Measurements from ENCODE around the gene STIP1. TPM values are rescaled to one million over a fixed set of nuclear protein-coding genes. Genes with fewer than 3 reads are reported as not detected.

Gene STIP1
- total and polyA plus RNA-seq, 9 of the 15 experiments (the other 6 are each of a cell fraction or from before 2014, with no cell fraction given): 58.1 to 465 (median 346) TPM

DNA sequence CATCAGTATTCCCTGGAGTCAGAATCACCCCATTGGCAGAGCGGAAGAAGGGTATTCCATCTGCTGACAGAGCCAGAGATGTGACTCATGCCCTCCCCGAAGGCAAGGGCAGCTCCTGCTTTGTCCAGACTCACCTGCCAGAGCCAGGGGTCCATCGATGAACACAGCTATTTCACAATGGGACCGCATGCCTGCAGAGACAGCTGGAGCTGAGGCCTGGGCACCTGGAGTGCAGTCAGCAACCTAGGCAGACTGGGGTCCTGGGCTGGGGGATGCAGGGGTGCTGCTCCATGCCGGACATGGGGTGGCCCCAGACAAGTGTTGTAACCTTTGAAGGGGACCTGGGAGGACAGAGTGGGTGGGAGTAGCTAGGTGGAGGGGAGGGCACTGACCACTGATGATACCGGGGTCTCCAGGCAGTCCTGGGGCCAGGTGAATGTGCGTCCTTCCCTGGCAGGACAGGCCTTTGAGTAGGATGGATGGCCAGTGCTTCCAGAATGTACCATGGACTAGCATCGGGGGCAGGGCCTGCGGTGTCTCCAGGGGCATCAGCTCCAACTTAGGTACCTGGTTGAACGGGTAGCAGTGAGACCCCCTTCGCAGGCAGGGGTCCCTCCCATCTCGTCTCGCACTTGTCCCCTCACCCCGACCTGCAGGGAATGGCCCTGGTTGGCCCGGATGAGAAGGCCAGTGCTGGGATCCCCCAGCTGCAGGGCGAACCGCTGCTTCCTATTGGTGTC, 38.4 kb downstream of the STIP1 start (continued):
- TF ChIP-seq GATA2 (CRISPR knock-in tag; IDR thresholded peaks at IDR 0.05) (no peak), POLR2AphosphoS5 (IDR thresholded peaks at IDR 0.05; ENCODE audit: control insufficient read depth, insufficient read depth, low read depth, low read length) (peak; percentile 55), ZNF23 (CRISPR knock-in tag; IDR thresholded peaks at IDR 0.05) (no peak), ZNF408 (CRISPR knock-in tag; IDR thresholded peaks at IDR 0.05; ENCODE audit: low read depth) (no peak), POLR2B (IDR thresholded peaks at IDR 0.05; ENCODE audit: low read depth, partially characterized antibody) (peak; percentile 70), ZNF764 (CRISPR knock-in tag; IDR thresholded peaks at IDR 0.05; ENCODE audit: low read depth) (no peak), BRD4 (IDR thresholded peaks at IDR 0.05) (no peak), ZNF780A (CRISPR knock-in tag; IDR thresholded peaks at IDR 0.05) (no peak), THRAP3 (IDR thresholded peaks at IDR 0.05; ENCODE audit: borderline replicate concordance) (no peak), PATZ1 (CRISPR knock-in tag; IDR thresholded peaks at IDR 0.05; ENCODE audit: borderline replicate concordance) (no peak; the same call in 1 of the 2 replicates), ETS2 (tag; IDR thresholded peaks at IDR 0.05; ENCODE audit: borderline replicate concordance, poor library complexity, severe bottlenecking) (no peak), ARHGAP35 (IDR thresholded peaks at IDR 0.05; ENCODE audit: partially characterized antibody) (no peak), ZNF146 (CRISPR knock-in tag; IDR thresholded peaks at IDR 0.05; ENCODE audit: unreplicated experiment) (no peak), ARID1B (IDR thresholded peaks at IDR 0.05) (no peak), NFIC (IDR thresholded peaks at IDR 0.05) (no peak), NR1H2 (CRISPR knock-in tag; IDR thresholded peaks at IDR 0.05) (no peak), RBFOX2 (IDR thresholded peaks at IDR 0.05; ENCODE audit: low read depth, low read length) (peak; percentile 68; the same call in 1 of the 2 replicates), ZNF24 (IDR thresholded peaks at IDR 0.05) (no peak), BCOR (IDR thresholded peaks at IDR 0.05) (no peak), ZNF324 (CRISPR knock-in tag; IDR thresholded peaks at IDR 0.05) (no peak; the same call in 1 of the 2 replicates), TOE1 (IDR thresholded peaks at IDR 0.05; ENCODE audit: borderline replicate concordance) (no peak), TOE1 (CRISPR knock-in tag; IDR thresholded peaks at IDR 0.05; ENCODE audit: borderline replicate concordance, low read depth) (no peak), MCM7 (IDR thresholded peaks at IDR 0.05) (no peak)
- TF ChIP-seq, protein P1, sequence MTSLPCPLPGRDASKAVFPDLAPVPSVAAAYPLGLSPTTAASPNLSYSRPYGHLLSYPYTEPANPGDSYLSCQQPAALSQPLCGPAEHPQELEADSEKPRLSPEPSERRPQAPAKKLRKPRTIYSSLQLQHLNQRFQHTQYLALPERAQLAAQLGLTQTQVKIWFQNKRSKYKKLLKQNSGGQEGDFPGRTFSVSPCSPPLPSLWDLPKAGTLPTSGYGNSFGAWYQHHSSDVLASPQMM (CRISPR knock-in tag; IDR thresholded peaks at IDR 0.05): no peak
- TF ChIP-seq, protein P2, sequence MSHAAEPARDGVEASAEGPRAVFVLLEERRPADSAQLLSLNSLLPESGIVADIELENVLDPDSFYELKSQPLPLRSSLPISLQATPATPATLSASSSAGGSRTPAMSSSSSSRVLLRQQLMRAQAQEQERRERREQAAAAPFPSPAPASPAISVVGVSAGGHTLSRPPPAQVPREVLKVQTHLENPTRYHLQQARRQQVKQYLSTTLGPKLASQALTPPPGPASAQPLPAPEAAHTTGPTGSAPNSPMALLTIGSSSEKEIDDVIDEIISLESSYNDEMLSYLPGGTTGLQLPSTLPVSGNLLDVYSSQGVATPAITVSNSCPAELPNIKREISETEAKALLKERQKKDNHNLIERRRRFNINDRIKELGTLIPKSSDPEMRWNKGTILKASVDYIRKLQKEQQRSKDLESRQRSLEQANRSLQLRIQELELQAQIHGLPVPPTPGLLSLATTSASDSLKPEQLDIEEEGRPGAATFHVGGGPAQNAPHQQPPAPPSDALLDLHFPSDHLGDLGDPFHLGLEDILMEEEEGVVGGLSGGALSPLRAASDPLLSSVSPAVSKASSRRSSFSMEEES (CRISPR knock-in tag; IDR thresholded peaks at IDR 0.05): no peak
- TF ChIP-seq, protein P3, sequence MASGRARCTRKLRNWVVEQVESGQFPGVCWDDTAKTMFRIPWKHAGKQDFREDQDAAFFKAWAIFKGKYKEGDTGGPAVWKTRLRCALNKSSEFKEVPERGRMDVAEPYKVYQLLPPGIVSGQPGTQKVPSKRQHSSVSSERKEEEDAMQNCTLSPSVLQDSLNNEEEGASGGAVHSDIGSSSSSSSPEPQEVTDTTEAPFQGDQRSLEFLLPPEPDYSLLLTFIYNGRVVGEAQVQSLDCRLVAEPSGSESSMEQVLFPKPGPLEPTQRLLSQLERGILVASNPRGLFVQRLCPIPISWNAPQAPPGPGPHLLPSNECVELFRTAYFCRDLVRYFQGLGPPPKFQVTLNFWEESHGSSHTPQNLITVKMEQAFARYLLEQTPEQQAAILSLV (tag; IDR thresholded peaks at IDR 0.05): no peak
